ENCODE measurements around the gene NRIP1.

The NRIP1 gene

GRCh38 chr21:15066123-15066575 lies 1.3 kb upstream of the NRIP1 start:
- no peak for DNase-seq (ENCODE audit: low read depth in 2 of 2)

DNA sequence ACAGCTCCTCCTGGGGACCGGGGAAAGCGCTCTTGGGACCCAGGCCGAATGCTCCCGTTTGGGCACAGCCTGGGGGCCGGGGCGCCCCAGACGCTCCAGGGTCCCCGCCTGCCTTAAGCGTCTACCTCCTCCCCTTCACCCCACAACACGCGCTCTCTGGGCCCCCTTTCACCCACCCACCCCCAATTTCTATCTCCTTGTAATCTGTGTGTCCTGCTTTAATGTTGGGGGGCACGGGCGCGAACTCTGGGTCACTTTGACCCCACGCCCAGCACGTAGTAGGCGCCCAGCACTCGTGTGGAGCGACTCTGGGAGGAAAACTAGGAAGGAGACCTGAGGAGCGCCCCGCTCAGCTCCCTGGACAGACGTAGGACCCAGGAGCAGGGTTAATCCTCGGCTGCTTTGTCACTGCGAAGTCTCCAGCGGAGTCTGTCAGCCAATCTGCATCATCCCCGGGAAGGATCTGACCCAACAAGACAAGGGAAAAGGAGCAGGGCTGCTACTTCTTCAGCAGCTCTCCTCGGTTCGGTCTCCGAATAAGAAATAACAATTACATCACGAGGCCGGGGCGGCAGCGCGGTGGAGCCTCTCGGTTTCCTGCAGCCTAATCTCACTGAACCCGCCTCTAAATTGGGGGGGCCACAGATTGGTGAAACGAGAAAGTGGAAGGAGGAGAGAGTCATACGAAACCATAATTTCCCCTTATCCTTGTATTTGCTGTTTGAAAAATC lies 757 bp upstream of the NRIP1 start:
- DNase-seq (ENCODE audit: low read depth in 2 of 2): peak; percentile 30 to 54

- no peak for DNase-seq (ENCODE audit: low read depth in 2 of 2)
Measured at GRCh38 chr21:15063814-15064575, 805 bp downstream of the NRIP1 start.

DNA sequence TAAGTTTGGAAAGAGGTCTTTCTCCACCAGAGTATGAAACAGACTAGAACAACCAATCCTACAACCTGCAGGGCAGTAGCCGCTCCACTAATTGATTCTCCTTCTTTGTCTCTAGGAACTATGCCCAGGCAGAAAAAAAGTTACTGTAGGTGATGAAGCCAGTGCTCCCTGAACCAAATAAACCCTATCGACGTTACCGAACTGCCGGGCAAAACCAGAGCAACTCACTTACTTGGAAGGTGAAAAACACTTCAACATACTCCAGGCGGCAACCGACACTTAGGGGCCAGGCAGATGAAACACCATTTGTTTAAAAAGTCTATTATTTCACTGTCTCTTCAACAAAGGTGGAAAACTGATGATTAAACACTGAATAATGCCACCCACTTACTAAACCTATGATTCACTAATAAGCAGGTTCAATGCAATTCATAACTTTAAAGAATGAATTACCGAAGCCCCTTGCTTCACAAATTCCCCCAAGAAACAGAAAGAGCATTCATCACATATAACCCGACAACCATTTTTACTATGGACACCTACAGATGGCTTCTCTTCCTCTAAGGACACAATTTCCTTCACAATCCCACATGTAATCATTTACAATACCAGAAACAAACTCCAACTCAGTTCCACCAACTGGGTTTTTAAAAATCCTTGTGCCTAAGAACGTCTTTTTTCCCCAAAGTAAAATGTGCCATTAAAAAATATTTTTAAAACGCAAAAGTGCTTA lies 1.6 kb downstream of the NRIP1 start:
- no peak for DNase-seq (ENCODE audit: low read depth in 2 of 2)

DNA sequence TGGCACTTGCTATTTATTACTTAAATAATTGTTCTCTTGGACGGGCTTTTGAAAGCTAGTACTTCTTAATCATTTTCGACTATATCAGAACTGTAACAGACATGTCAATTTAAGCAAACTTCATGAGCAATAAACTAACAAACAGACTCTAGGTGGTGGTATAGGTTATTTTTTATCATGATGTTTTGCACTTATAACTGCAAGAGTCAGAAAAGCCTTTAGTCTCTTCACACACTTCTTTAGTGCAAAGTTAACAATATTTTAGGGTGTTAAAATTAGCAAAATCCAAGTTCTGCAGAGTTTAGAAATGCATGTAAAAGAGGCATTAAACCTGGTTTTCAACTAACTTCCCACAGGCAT lies 2.2 kb downstream of the NRIP1 start:
- no peak for DNase-seq (ENCODE audit: low read depth in 2 of 2)

GRCh38 chr21:15061747-15062605 lies 2.8 kb downstream of the NRIP1 start:
- no peak for DNase-seq (ENCODE audit: low read depth in 2 of 2)

DNA sequence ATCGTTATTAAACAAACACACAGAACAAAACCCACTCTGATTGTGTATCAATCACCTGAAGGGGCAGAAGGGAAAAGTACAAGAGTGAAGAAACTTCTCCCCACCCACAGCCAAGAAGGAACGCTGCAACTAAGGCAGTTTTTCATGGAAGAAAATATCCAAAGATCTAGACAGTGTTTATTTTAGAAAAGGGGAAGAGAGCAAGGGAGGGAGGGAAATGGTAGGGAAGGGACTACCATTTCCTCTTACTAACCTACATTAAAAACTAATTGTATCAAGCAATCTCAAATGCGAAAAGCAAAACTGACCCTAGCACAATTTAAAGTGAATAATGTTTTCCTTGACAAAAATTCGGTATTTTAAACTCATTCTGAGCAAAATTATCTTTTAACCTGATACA lies 3.5 kb downstream of the NRIP1 start:
- DNase-seq (ENCODE audit: low read depth in 2 of 2): no peak

- DNase-seq (ENCODE audit: low read depth in 2 of 2): no peak
Measured at GRCh38 chr21:15060543-15061175, 4.1 kb downstream of the NRIP1 start.

- DNase-seq (ENCODE audit: low read depth in 2 of 2): no peak
Measured at GRCh38 chr21:15059397-15059796, 5.4 kb downstream of the NRIP1 start.

DNA sequence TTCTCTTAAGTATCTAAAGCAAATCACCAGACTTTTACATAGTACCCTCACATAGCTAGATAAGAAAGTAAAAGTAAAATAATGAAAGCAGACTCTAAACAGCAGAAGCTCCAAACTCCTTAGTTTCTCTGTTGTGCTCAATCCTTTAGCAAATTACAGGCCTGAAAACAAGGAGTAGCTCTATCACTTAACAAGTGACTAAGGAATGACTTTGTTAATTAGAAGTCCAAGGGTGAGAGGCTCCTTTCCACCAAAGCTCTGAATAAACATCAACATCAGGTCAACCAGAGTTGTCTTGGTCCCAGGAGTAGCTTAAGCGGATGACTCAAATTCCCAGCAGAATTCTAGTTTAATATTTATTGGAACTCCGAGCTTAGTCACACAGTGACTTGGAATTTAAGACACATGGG lies 5.9 kb downstream of the NRIP1 start:
- DNase-seq (ENCODE audit: low read depth in 2 of 2): no peak

- DNase-seq (ENCODE audit: low read depth in 2 of 2): no peak
Measured at GRCh38 chr21:15057285-15057684, 7.5 kb downstream of the NRIP1 start.

GRCh38 chr21:15054606-15055239 lies 10.1 kb downstream of the NRIP1 start:
- DNase-seq (ENCODE audit: low read depth in 2 of 2): no peak

GRCh38 chr21:15054089-15054488 lies 10.7 kb downstream of the NRIP1 start:
- no peak for DNase-seq (ENCODE audit: low read depth in 2 of 2)

DNA sequence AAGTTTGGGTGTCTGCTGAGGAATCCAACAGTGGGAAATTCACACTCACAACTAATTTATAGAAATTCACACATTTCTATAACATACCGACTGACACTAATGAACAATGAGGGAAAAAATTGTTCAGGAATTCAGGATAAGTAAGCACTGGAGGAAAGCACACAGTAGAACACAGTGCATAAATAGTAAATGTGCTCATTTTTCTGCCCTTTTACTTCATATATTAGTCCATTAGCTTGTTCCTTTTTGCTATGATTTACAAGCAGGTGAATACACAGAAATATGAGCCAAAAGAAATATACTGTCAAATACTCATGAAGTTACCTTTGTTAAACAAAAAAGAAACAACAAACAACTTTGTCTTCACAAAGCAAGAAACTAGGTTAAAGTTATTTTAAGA lies 11.3 kb downstream of the NRIP1 start:
- DNase-seq (ENCODE audit: low read depth in 2 of 2): no peak

GRCh38 chr21:15052459-15052763 lies 12.4 kb downstream of the NRIP1 start:
- DNase-seq (ENCODE audit: low read depth in 2 of 2): no peak

- DNase-seq (ENCODE audit: low read depth in 2 of 2): no peak
Measured at GRCh38 chr21:15051644-15052458, 12.9 kb downstream of the NRIP1 start.

DNA sequence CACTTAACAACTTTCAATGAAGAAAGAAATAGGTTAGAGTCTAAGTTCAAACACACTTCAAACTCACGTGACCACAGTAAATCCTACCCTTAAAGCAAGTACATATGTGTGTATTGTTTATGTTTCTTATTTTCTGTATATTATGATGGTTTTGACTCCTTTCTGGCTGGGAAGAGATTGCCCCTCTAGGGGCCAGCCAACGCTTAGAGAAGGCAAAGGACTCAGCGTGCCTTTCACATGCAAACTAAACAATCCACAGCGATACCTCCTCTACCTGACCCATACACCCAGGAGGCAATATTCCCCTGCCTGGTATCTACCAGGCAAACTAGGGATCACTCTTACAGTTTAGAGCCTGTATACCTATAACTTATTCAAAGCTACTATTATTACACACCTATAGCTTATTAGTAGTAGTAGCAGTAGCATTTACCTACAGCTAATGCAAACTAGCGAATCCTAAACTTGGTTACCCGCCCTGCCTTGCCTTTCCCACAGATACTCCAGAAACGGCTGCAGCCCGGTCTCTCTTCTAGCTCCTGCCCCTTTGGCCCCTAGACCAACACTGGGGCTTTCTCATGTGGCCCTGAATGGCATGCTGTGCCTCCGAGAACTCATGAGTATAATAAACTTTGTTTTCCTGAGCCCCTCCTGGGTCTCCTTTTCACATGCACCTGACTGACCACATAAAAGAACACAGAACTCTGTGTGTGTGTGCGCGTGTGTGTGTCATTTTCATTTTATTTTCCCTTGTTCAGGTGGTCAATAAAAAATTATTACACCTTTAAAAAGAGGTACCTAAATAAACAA lies 14.0 kb downstream of the NRIP1 start:
- no peak for DNase-seq (ENCODE audit: low read depth in 2 of 2)

GRCh38 chr21:15045017-15045416 lies 19.8 kb downstream of the NRIP1 start:
- DNase-seq (ENCODE audit: low read depth in 2 of 2): no peak

DNA sequence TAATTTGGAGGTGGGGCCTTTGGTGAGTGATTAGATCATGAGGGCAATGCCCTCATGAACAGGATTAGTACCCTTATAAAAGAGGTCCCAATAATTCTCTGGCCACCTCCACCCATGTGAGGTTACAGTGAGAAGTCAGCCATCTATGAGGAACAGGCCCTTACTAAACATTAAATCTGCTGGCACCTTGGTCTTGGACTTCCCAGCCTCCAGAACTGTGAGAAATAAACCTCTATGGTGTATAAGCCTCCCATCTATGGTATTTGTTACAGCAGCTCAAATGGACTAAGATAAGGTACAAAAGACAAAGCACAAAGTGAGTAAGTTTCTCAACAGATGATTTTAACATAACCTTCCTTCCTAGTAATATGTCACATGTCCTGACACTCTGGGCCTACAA lies 22.3 kb downstream of the NRIP1 start:
- no peak for DNase-seq (ENCODE audit: low read depth in 2 of 2)

Data from stimulated activated CD8-positive, alpha-beta memory T cell treated with anti-CD3 and anti-CD28 coated beads, Interleukin-15, amount 100 ng/mL, for 48 hours (primary cell).